ENCODE measurements around the gene MICAL3.
"Not testable (repeated sequence)": the region's sequence is repeated elsewhere in the genome, so short reads cannot be mapped to it uniquely, and the experiment has no call there.

MICAL3 gene

DNA sequence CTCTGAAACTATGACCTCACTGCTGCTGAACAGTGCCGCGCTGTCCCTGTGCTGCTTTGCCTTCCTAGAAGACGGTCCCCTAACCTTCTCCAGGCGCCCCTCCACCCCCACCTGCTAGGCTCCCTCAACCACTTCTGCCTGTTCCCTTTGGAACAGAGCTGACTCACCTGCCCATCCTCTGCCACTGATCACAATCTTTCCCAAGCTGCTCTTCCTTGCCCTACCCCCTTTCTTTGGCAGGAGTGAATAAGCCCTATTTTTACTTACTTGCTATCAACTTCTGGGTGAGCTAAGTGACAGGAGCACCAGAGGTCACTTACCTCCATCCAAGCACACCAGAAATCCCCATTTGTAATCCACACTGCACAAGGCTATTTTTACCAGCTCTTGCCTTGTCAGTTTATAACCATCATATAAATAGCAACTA, 134.1 kb downstream of the MICAL3 start:
- no peak for DNase-seq (ENCODE audit: low read depth, low spot score)

DNA sequence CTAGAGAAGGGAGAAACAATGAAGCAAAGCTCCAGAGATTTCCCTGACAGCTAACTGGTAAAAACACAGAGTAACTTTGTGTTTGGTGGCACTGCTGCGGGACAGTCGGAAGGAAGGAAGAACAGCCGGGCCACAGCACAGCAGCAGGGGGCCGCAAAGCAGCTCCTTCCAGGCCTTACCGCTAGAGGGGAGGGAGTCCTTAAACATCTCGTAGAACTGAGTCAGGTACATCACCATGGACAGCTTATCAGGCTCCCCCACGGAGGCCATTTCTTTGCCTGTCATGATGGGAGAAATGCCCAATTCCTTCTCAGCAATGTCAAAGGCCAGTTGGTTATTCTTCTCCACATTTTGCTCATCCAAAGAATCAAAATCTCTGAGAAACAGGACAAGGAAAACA, 135.5 kb downstream of the MICAL3 start:
- no peak for DNase-seq (ENCODE audit: low read depth, low spot score)

DNA sequence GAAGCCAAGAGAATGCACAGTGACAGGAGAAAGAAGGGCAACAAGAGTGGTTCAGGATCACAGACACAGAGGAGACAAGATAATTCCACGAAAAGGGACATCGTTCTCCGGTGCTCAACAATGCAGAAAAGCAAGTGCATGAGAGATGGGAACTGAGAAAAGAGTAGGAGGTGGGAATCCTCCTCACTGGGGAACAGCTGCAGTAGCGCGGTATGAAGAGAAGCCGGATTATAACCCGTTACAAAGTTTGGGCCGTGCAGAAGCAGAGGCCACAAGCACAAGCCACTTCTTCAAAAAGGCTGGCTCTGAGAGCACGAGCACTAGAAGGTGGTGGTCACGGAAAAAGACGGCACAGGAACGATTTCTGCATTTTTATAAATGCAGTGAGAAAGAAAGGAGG, 135.9 kb downstream of the MICAL3 start:
- DNase-seq (ENCODE audit: low read depth, low spot score) = no peak

DNA sequence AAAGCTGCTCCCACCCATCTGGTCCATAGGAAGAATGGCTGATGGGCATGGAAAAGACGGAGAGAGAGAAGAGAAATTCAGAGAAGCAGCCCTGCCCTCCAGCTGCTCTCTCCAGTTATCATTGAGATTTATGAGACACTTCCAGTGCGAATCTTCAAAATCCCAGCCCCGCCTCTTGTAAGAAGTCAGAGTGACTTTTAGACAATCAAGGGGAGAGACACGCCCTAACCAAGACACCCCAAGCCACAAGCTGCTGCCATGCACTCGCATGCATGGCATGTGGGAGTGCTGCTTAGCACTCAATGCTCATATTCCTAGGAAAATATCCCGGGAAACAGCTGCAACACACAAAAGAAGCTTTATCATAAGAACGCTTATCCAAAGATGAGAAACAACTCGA, 139.5 kb downstream of the MICAL3 start:
- no peak for DNase-seq (ENCODE audit: low read depth, low spot score)

DNA sequence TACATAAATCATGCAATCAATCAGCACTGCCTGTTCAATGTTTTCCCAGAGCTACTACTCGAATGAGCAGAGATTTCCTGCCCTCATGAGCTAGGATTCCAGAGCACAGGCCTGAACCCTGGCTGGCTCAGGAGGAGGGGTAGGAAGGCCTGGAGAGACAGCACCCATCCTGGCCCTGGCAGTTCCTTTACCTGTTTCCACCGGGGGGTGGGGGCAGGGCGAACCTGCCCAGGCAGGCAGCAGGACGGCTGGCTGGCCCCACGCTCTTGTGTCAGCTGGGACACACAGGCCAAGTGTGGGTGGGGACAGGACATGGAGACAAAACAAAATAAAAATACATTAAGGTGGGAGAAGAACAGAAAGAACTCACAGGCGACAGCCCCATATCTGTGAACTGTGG, 140.3 kb downstream of the MICAL3 start:
- no peak for DNase-seq (ENCODE audit: low read depth, low spot score)

DNA sequence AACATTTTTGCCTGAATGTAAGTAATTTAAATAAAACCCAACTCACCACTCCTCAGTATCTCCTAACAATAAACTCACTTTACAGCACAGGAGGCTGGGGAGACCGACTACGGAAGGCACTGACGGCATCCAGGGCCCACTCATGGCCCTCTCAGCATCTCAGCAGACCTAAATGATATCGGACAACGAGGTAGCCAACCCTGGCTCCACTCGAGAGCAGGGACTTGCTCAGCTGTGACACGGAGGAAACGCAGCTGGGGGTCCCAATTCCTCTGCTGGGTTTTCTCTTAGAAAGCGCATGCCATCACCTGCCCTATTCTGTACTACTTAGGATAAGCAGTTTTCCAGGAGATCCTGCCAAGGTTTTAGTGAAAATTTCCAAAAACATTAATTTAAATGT, 141.0 kb downstream of the MICAL3 start:
- DNase-seq (ENCODE audit: low read depth, low spot score) = no peak

DNA sequence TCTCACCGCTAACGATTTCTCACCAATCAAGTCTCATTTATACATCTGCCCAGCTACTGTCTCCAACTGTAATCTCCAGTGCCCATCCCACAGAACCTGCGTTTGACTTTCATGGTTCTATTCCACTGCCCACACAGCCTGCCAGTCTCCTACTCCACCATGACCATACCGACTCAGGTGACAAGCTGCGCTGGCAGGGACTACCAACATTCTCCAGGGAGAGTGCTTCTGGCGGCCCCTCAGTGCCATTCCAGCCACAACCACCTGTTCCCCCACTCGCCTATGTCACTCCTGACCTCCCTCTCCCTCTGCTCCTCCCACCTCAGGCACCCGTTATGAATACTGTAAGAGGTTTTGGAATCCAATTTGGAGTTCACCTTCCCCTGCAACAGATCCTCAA, 141.6 kb downstream of the MICAL3 start:
- DNase-seq (ENCODE audit: low read depth, low spot score) = no peak

DNA sequence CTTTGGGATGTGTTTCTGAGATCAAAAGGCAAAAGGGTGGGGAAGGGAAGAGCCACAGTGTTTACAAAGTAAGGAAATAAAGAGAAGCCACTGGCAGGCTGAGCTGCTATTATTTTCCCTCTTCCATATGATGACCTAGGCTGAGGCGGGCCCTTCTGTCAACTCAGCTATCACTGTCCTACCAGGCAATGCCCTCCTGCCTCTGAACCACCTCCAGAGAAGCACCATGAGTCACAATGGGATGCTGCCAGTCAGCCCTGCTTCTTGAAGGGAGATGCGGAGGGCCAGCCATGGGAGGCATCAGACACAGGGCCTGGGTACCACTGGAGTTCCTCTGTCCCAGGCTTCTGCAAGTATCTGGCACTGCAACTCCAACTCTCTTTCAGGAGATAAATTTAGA, 142.2 kb downstream of the MICAL3 start:
- no peak for DNase-seq (ENCODE audit: low read depth, low spot score)

DNA sequence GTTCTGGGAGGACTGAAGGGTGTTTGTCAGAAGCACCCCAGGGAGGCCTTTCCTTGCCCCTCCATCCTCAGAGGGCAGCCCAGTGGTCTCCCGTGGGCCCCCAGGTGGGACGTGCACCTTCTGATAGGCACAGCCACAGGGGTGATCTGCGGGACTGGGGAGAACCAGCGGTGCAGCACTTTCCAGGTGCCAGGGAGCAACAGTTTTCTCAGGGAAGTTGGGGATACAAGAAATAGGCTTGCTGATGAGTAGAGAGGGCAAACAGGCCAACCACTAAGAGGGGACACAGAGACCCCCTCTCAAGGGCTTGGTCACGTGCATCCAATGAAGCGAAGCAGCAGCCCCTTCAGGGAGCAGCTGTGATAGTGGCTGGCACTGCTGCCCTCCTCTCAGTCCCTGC, 143.0 kb downstream of the MICAL3 start:
- DNase-seq (ENCODE audit: low read depth, low spot score) = no peak

DNA sequence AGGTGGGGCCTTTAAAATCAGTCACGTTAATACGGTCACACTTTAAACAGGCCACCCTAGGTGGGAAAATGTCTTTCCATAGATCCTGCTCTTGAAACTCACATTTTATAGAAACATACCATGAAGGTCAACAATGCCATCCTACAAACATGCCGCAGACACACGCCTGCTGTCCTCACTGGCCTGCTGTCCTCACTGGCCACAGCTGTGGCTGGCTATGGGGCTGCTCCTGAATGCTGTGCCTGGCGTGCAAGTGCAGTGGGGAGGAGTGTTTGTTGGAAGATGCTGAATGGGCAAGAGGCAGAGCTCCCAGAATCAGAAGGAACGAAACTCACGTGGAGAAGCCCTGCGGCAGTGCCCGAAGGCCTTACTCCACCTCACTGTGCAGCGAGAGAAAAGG, 143.9 kb downstream of the MICAL3 start:
- no peak for DNase-seq (ENCODE audit: low read depth, low spot score)

DNA sequence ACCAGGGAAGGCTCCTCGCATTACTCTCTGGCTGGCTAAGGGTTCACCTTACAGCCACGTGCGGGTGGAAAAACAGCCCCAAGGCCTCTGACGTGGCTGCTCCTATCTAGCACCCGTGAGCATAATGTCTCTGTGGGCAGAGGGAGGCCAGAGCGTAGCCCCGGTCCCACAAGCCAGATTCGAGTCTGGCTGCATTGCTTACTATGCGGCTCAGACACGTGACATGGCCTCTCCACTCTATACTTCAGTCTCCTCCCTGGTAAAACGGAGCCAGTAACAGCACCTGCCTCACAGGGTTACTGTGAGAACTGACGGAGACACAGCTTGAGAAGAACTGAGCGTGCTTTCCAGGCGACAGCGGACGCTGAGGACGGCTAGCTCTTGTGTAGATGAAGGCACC, 144.3 kb downstream of the MICAL3 start:
- DNase-seq (ENCODE audit: low read depth, low spot score) = no peak

DNA sequence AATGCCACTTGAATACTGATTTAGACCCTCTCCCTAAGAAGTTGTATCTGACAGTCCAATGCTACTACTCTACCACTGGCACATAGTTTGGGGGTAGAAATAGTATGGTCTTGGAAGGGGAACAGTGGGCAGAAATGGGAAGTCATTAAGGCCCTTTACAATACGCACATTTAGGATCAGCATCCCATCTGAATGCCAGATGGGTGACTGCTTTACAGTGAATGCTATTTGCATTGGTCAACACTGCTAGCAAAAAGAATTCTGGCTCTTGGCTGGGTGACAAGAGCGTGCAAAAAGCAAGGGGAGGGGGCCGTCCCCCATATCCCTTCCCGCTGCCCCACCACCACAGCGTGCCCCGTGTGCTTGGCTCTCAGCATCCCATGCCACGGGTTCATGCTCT, 145.4 kb downstream of the MICAL3 start:
- no peak for DNase-seq (ENCODE audit: low read depth, low spot score)

DNA sequence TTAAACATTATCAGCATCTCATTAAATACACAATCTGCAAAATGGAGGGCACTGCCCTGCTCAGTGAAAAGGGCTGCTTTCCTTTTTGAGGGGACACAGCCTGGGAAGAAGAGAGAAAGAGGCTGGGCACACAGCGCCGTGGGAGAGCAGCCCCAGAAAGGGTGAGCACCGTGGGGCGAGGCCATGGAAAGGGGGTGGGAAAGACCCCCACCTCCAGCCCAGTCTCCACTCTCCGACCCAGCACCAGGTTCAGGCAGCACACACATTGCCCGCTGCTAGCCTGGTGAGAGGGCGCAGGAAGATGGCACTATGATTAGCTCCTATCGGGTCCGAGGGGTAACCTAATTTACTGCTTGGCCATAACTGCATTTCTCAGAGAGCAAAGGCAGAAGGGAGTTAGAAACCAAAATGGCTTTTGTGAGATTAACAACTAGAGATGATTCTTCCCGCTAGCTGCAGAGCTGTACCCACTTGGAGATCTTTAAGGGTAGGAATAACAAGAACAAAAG, 146.1 kb downstream of the MICAL3 start:
- DNase-seq (ENCODE audit: low read depth, low spot score) = no peak

DNA sequence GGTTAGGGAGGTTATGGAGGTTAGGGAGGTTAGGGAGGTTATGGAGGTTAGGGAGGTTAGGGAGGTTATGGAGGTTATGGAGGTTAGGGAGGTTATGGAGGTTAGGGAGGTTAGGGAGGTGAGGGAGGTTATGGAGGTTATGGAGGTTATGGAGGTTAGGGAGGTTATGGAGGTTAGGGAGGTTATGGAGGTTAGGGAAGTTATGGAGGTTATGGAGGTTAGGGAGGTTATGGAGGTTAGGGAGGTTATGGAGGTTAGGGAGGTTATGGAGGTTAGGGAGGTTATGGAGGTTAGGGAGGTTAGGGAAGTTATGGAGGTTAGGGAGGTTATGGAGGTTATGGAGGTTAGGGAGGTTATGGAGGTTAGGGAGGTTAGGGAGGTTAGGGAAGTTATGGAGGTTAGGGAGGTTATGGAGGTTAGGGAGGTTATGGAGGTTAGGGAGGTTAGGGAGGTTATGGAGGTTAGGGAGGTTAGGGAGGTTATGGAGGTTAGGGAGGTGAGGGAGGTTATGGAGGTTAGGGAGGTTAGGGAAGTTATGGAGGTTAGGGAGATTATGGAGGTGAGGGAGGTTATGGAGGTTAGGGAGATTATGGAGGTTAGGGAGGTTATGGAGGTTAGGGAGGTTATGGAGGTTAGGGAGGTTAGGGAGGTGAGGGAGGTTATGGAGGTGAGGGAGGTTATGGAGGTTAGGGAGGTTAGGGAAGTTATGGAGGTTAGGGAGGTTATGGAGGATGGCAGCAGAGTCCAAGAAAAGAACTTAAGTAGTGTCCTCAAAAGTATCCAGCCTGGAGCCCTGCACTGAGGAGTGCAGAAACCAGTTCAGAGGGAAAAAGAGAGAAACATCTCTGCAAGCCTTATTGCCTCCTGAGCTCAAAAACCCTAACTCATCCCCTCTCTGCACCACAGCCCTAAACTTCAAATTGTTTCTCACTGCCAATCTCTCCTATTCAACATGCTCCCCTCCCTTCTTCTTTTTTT, 147.2 kb downstream of the MICAL3 start:
- not testable (repeated sequence) for DNase-seq (ENCODE audit: low read depth, low spot score)

DNA sequence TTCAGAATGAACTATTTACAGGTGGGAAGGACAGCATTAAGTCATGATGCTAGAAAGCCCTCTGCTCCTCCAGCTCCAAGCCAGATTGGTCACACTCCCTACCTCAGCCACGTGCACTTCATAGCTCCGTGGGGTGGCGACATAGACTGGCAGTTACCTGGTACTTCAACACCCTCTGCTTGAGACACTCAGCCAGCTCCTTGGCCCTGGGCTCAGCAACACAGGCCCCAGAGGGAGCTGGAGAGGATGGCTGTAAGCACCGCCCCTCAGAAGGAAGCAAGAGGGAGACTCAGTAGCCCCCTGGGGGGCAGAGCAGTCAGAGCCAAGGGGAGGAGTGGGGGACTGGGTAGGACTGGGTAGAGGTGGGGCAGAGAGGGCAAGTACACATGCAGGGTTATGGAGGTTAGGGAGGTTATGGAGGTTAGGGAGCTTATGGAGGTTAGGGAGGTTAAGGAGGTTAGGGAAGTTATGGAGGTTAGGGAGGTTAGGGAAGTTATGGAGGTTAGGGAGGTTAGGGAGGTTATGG, 148.0 kb downstream of the MICAL3 start:
- DNase-seq (ENCODE audit: low read depth, low spot score) = no peak

DNA sequence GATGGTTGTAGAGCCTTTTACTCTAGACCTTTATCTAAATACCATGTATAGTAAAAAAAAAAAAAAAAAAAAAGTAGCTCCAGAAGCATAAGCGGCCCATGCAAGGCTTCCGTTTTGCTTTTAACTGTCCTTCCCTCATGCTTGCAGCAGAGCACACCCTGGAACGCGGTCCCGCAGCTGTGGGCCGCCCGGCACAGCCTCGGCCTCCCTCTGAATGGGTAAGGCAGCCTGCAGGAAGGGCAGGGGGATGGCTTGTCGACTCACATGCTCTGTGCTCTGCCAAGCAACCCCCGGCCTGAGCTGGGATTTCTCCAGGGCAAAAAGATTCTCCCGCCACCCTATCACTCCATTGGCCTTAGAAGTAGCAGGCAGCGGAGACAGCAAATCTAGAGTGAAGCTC, 148.7 kb downstream of the MICAL3 start:
- DNase-seq (ENCODE audit: low read depth, low spot score) = no peak

DNA sequence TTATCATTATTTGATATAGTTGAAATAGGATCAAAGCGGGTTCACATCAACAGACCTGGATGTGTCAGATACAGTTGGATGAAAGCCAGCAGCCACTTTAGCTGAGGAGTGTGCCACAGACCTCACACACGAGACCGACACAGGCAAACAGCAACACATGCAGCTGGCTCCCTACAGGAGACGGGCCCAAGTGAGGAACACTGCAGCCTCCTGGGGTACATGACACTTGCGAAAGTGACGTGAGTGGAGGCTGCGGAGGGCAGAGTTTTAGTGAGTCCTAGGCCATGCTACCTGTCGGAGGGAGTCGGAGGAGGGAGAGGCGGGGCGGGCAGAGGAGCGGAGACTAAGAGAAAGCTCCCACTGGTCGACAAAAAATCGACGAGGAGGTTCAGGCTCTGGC, 149.2 kb downstream of the MICAL3 start:
- DNase-seq (ENCODE audit: low read depth, low spot score) = no peak

DNA sequence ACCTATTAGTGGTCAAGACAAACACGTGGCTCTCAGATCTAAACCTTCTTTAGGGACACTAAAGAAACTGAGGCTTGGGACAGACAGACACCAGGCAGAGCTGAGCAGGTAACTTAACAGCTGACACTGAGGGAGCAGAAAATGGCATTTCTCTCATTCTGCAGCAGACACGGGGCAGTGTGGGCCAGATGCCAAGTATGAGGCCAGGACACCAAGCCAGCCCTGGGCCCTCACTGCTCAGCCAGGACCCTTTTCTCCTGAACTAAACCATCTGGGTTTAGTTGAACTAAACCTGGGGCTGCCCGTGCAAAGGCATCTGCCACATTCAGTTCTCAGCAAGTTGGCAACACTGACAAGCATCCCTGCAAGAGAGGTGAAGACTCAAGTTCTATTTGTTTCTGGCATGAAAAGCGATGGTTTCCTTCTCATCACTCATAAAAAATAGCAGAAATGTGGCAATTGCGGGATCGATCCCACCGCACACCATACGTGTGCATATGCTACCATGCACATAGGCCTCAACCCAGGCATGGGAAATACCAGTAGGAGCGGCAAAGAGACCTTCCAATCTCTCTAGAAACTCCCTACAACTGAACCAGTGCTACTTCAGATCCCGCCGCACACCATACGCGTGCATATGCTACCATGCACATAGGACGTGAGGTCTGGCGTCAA, 150.0 kb downstream of the MICAL3 start:
- DNase-seq (ENCODE audit: low read depth, low spot score) = no peak

DNA sequence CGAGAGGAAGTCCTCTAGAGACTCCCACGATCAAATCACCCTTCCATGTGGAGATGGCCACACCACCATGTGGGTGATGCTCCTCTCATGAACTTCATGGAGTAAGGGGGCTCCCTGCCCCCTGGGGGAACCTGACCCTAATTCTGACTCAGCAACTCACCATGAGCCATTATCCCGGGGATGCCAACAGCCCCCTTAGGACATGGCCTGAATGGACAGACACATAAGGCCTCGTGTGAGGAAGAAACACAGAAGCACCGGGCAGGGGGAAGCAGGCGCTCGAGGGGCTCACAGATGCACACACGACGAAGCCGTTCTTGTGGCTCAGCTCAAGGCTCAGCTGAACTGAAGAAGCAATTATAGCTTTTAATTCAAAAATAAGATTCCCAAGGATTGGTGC, 150.6 kb downstream of the MICAL3 start:
- no peak for DNase-seq (ENCODE audit: low read depth, low spot score)

DNA sequence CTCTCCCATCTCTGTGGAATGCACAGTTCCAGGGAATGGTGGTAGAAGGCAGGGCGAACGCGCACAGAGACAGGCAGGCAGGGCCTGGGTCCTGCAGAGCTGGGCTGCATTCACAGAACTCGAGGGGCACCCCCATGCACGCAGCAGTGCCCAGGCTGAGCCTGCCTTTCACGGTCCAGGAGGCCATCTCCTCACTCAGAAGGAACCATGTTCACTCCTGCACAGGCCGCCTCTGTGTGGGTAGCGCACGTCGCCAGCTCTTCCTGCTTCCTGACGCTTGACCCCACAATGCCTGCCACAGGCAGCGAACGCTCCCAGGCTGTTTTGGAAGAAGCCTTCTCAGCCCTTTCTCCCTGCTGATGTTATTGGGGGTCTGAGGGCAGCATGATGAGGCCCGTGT, 151.2 kb downstream of the MICAL3 start:
- DNase-seq (ENCODE audit: low read depth, low spot score) = no peak

DNA sequence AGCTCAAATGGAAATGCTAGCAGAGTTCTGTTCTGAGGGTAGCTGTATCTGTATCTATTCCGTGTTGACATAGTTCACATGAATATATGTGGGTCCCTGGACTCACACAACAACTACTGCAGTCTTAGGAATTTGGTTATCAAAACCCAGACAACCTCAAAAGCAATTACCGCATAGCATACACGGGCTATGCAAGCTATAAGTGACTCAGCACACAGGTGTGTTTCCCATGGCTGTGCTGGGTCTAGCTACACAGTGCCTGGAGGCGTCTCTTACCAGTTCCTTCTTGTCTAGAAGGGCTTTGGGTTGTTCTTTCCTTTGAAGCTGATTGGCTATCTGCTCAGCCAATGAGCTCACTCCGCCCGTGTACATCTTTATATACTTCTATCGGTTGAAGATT, 151.9 kb downstream of the MICAL3 start:
- no peak for DNase-seq (ENCODE audit: low read depth, low spot score)

DNA sequence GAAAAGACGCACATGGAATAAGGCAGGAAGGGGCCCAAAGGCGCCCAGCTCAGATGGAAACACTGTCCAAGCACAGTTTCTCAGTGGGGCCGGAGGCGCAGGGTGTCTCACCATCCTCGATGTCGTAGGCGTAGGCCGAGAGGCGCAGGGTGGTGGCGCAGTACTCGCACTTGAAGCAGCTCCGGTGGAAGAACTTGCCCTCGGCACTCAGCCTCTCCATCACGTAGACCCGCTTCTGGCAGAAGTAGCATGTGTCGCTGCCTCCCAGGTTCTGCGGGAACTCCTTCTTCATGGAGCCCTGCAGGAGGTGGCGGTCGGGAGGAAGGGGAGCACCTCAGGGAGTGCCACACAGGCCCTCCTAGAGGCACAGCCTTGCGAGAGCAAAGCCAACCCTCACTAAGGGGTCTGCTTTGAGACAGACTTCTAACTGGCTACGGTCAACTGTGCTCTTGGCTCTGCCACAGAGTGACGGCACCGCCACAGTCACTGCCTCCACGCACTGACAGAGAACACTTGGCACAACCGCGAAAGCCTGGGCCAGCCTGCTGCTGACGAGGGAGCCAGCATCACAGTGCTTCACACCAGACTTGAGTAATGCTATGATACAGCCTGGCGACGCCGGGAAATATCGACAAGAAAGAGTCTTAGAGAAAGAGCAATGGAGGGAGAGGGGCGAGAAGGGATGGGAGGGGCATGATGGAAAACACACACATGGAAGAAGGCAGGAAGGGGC, 152.5 kb downstream of the MICAL3 start:
- DNase-seq (ENCODE audit: low read depth, low spot score) = no peak
